ENCODE data around the gene TRPV2. TPM values are rescaled to one million over a fixed set of nuclear protein-coding genes. Genes with fewer than 3 reads are reported as not detected.
"Not testable (repeated sequence)": the region's sequence is repeated elsewhere in the genome, so short reads cannot be mapped to it uniquely, and the experiment has no call there.

TRPV2 gene
- 26.3 TPM for total RNA-seq

GRCh38 chr17:16415031-16415924 is at the start of gene TRPV2:
Gene TRPV2, plus strand, starts transcription at chr17:16415571. Its CDS starts 2,098 bp downstream, at chr17:16417669.
- intact Hi-C loops (cut with DNase I) = no loop called here
- peak; percentile 69 for DNase-seq (ENCODE audit: low spot score)
- peak; percentile 36 for ATAC-seq

DNA sequence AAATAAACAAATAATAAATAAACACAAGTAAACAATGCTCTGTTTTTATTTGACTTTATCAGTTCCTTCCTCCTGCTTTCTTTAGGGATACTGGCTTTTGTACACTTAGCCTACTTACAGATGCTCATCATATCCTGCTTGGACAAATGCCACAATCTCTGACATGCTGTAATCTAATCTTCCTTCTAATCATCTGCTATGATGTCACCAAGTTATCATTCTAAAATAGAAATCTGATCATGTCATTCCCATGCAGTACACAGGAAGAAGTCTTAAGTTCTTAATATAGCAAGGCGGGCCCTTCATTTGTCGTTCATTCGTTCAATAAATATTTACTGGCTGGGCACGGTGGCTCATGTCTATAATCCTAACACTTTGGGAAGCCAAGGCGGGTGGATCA is 43.6 kb upstream of the TRPV2 start:
- ATAC-seq = no peak
- DNase-seq (ENCODE audit: low spot score) = no peak
- intact Hi-C loops (cut with DNase I) = no loop called here

- DNase-seq (ENCODE audit: low spot score) (no peak), ATAC-seq (peak; percentile 81)
- intact Hi-C loops (cut with DNase I) = no loop called here
Measured at GRCh38 chr17:16374146-16374938, 41.0 kb upstream of the TRPV2 start.

GRCh38 chr17:16377941-16378341 is 37.4 kb upstream of the TRPV2 start:
- DNase-seq (ENCODE audit: low spot score) (no peak), ATAC-seq (peak; percentile 16)
- intact Hi-C loops (cut with DNase I) = no loop called here

DNA sequence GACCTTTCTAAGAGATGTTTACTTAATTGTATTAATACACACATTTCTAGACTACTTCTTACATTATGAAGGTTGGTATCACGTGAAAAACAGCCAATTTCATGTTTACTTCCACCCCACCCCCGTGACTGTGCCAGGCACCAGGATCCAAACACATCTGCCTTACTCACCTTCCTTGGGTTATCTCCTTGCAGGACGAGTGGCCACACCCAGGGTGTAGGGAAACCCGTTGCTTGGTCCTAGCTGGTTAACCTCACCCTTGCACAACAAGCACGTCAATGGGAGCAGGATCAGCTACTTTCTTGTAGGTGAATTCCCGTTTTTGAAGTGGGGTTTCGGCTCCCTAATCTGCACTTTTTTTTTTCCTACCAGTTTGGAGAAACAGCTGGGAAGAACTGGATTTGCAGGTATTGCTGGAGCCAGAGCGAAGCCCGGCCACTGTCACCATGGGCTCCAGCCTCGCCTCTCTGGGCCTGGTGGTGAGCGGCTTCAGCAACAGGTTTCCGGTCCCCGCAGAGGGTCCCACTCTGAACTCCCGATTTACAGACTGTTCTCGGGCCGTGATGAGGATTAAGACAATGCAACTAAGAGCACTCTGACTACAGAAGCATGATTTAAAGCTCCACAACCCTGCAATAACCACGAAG is 36.6 kb upstream of the TRPV2 start:
- DNase-seq (ENCODE audit: low spot score) (no peak), ATAC-seq (no peak)
- intact Hi-C loops (cut with DNase I) = no loop called here

DNA sequence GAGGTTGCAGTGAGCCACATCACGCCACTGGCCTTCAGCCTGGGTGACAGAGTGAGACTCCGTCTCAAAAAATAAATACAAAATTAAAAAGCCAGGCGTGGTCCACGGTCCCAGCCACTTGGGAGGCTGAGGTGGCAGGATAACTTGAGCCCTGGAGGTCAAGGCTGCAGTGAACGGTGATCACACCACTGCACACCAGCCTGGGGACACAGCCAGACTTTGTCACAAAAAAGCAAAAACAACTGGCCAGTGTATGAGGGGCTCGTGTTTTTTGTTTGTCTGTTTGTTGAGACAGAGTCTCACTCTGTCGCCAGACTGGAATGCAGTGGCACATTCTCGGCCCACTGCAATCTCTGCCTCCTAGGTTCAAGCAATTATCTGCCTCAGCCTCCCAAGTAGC is 35.7 kb upstream of the TRPV2 start:
- ATAC-seq = no peak
- intact Hi-C loops (cut with DNase I) = no loop called here
- DNase-seq (ENCODE audit: low spot score) = no peak

DNA sequence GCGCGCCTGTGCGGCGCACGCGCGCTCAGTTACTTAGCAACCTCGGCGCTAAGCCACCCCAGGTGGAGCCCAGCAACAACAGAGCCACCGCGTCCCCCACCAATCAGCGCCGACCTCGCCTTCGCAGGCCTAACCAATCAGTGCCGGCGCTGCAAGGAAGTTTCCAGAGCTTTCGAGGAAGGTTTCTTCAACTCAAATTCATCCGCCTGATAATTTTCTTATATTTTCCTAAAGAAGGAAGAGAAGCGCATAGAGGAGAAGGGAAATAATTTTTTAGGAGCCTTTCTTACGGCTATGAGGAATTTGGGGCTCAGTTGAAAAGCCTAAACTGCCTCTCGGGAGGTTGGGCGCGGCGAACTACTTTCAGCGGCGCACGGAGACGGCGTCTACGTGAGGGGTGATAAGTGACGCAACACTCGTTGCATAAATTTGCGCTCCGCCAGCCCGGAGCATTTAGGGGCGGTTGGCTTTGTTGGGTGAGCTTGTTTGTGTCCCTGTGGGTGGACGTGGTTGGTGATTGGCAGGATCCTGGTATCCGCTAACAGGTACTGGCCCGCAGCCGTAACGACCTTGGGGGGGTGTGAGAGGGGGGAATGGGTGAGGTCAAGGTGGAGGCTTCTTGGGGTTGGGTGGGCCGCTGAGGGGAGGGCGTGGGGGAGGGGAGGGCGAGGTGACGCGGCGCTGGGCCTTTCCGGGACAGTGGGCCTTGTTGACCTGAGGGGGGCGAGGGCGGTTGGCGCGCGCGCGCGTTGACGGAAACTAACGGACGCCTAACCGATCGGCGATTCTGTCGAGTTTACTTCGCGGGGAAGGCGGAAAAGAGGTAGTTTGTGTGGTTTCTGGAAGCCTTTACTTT is 34.5 kb upstream of the TRPV2 start, which contains the start of gene UBB:
Gene UBB, plus strand, starts transcription at position 452 of the 856 bp plus-strand sequence. CDS start 817 bp downstream, outside the sequence.
- ATAC-seq = peak; percentile 99
- DNase-seq (ENCODE audit: low spot score) = peak; percentile 96
- intact Hi-C loops (cut with DNase I) = no loop called here

- ATAC-seq (no peak), DNase-seq (ENCODE audit: low spot score) (no peak)
- intact Hi-C loops (cut with DNase I) = no loop called here
Measured at GRCh38 chr17:16381496-16381820, 33.9 kb upstream of the TRPV2 start.

- no peak for ATAC-seq
- no peak for DNase-seq (ENCODE audit: low spot score)
- intact Hi-C loops (cut with DNase I) = no loop called here
Measured at GRCh38 chr17:16383216-16383615, 32.2 kb upstream of the TRPV2 start.

GRCh38 chr17:16383772-16384287 is 31.5 kb upstream of the TRPV2 start:
- intact Hi-C loops (cut with DNase I) = no loop called here
- ATAC-seq (no peak), DNase-seq (ENCODE audit: low spot score) (no peak)

DNA sequence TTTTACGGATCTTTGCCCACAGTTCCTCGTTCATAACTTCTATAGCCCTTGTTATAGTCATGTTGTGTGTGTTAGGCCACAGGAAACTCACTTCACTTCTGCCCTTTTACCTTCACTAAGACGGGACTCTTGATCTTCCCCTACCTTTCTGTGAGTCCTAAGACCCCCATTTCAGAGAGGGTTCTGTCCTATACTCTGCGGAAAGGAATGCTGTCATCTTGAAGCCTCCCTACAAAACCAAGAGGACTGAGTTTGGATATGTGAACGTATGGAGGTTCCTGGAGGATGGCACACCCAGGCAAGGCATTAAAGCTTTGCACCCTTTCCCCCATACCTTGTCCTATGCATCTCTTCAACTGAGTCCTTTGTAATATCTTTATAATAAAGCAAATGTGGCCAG is 30.8 kb upstream of the TRPV2 start:
- DNase-seq (ENCODE audit: low spot score) (no peak), ATAC-seq (no peak)
- intact Hi-C loops (cut with DNase I) = no loop called here

GRCh38 chr17:16386126-16386507 is 29.3 kb upstream of the TRPV2 start:
- ATAC-seq; intact Hi-C loops (cut with DNase I); DNase-seq (ENCODE audit: low spot score): not testable (repeated sequence)

DNA sequence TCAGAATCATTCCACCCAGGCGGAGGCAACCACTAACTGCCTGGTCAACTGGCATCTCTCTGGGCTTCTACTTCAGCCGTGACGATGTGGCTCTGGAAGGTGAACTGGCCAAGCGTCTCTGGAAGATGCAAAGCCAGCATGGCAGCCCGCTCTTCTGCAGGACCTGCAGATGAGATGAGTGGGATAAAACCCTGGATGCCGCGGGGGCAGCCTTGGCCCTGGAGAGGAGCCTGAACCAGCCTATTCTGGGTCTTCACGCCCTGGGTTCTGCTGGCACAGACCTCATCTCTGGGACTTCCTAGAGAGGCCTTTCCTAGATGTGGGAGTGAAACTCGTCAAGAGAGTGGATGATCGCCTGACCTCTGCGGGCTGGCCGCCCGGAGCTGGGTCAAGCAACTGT is 23.9 kb upstream of the TRPV2 start:
- no peak for ATAC-seq
- intact Hi-C loops (cut with DNase I) = no loop called here
- DNase-seq (ENCODE audit: low spot score) = no peak

GRCh38 chr17:16392491-16392890 is 22.9 kb upstream of the TRPV2 start:
- ATAC-seq; intact Hi-C loops (cut with DNase I); DNase-seq (ENCODE audit: low spot score): not testable (repeated sequence)

- intact Hi-C loops (cut with DNase I); DNase-seq (ENCODE audit: low spot score): not testable (repeated sequence)
- peak; percentile 82 for ATAC-seq
Measured at GRCh38 chr17:16395887-16396286, 19.5 kb upstream of the TRPV2 start.

- DNase-seq (ENCODE audit: low spot score); ATAC-seq; intact Hi-C loops (cut with DNase I): not testable (repeated sequence)
Measured at GRCh38 chr17:16396693-16397092, 18.7 kb upstream of the TRPV2 start.

GRCh38 chr17:16398270-16399267 is 16.8 kb upstream of the TRPV2 start:
- no peak for ATAC-seq

More at GRCh38 chr17:16398270-16399267, 16.8 kb upstream of the TRPV2 start:
- intact Hi-C loops (cut with DNase I) = no loop called here
- no peak for DNase-seq (ENCODE audit: low spot score)

All from sciatic nerve (tissue), 2 donors.